WERI-Rb-1 (cell line): ENCODE measurements around the gene CYP1B1.
"Not testable (repeated sequence)": the region's sequence is repeated elsewhere in the genome, so short reads cannot be mapped to it uniquely, and the experiment has no call there.

Source experiments
- DNase-seq: peaks from one replicate; pipeline ENCODE4 v3.0.0-alpha.2; 2020
- H3K27ac ChIP-seq: fragments of 250-450 bp; sonication (Bioruptor Pico); 2 replicates; pipeline ENCODE4 v1.5.1; 2020; ENCODE audit warnings: mild to moderate bottlenecking, moderate library complexity
- H3K27me3 ChIP-seq: fragments of 250-450 bp; sonication (Bioruptor Pico); 2 replicates; pipeline ENCODE4 v1.5.1; 2021; ENCODE audit warnings: mild to moderate bottlenecking, low read depth, moderate library complexity; ENCODE audit not compliant: insufficient read depth, severe bottlenecking
- H3K36me3 ChIP-seq: fragments of 250-450 bp; sonication (Bioruptor Pico); 2 replicates; pipeline ENCODE4 v1.5.1; 2020; ENCODE audit warnings: mild to moderate bottlenecking, moderate library complexity
- H3K4me3 ChIP-seq: 2 replicates; pipeline ENCODE4 v1.5.1; 2011; ENCODE audit warnings: low read depth, mild to moderate bottlenecking, control low read depth, low read length
- H3K9me3 ChIP-seq: fragments of 250-450 bp; sonication (Bioruptor Pico); 2 replicates; pipeline ENCODE4 v1.5.1; 2021; ENCODE audit warnings: mild to moderate bottlenecking, moderate library complexity; ENCODE audit not compliant: severe bottlenecking
- TF ChIP-seq, protein P1 (sequence below): IDR thresholded peaks from 2 replicates; pipeline ENCODE4 v1.5.1; 2011; ENCODE audit warnings: low read depth, mild to moderate bottlenecking, control low read depth, inconsistent platforms, low read length

CYP1B1 gene

DNA sequence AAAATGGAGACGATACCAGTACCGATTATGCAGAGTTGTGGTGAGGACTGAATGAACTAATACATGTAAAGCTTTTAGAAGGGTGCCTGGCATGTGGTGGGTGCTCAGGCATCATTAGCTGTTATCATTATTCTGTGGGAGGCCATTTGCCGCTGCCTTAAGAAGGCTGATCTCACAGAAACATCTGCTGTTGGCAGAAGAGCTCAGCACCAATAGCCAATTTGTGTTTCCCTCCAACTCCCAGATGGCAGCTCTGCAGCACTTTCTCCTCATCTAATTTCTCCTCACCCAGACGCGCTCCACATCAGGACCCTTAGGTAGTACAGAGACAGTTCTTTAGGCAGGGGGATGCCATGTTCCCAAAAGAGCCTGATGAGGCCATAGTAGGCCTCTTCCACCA is 15.8 kb upstream of the CYP1B1 start:
- Histone ChIP-seq H3K27me3 (no peaks in the 10 kb centered on the region), H3K27ac (no peak overlapping the region), H3K4me3 (no peak overlapping the region), H3K9me3 (no peaks in the 10 kb centered on the region), H3K36me3 (no peaks in the 10 kb centered on the region)
- DNase-seq = peak; percentile 54
- TF ChIP-seq, protein P1, sequence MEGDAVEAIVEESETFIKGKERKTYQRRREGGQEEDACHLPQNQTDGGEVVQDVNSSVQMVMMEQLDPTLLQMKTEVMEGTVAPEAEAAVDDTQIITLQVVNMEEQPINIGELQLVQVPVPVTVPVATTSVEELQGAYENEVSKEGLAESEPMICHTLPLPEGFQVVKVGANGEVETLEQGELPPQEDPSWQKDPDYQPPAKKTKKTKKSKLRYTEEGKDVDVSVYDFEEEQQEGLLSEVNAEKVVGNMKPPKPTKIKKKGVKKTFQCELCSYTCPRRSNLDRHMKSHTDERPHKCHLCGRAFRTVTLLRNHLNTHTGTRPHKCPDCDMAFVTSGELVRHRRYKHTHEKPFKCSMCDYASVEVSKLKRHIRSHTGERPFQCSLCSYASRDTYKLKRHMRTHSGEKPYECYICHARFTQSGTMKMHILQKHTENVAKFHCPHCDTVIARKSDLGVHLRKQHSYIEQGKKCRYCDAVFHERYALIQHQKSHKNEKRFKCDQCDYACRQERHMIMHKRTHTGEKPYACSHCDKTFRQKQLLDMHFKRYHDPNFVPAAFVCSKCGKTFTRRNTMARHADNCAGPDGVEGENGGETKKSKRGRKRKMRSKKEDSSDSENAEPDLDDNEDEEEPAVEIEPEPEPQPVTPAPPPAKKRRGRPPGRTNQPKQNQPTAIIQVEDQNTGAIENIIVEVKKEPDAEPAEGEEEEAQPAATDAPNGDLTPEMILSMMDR = no peak

DNA sequence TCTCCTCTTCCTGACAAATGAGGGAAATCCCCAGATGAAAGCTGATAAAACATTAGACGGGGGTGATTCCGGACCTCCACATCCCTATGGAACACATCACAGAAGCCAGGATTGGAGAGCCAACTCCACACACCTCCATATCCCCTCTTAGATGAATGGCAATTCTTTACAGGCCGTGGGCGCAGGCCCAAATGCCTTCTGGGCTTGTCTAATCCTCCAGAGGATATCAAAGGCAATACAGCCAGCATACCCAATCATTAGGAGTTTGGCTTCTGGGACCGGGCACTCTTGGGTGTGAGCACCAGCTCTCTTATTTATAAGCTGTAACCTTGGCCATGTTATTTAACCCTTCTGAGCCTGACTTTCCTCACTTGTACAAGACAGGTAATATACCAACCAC is 15.0 kb upstream of the CYP1B1 start:
- Histone ChIP-seq H3K9me3 (no peaks in the 10 kb centered on the region), H3K4me3 (no peak overlapping the region), H3K27ac (no peak overlapping the region), H3K36me3 (no peaks in the 10 kb centered on the region), H3K27me3 (no peaks in the 10 kb centered on the region)
- TF ChIP-seq, protein P1 = no peak
- no peak for DNase-seq

DNA sequence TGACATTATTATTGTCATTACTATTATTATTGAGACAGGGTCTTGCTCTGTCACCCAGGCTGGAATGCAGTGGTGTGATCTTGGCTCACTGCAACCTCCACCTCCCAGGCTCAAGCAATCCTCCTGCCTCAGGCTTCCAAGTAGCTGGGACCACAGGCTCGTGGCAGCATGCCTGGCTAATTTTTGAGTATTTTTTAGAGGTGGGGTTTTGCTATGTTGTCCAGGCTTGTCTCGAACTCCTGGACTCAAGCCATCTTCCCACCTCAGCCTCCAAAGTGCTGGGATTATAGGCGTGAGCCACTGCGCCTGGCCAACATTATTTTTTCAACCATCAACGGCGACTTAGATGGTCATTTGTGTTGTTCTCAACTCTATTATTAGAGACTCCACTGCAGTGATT is 14.3 kb upstream of the CYP1B1 start:
- not testable (repeated sequence) for H3K4me3 ChIP-seq, H3K9me3 ChIP-seq, H3K27me3 ChIP-seq, DNase-seq, H3K27ac ChIP-seq, H3K36me3 ChIP-seq

DNA sequence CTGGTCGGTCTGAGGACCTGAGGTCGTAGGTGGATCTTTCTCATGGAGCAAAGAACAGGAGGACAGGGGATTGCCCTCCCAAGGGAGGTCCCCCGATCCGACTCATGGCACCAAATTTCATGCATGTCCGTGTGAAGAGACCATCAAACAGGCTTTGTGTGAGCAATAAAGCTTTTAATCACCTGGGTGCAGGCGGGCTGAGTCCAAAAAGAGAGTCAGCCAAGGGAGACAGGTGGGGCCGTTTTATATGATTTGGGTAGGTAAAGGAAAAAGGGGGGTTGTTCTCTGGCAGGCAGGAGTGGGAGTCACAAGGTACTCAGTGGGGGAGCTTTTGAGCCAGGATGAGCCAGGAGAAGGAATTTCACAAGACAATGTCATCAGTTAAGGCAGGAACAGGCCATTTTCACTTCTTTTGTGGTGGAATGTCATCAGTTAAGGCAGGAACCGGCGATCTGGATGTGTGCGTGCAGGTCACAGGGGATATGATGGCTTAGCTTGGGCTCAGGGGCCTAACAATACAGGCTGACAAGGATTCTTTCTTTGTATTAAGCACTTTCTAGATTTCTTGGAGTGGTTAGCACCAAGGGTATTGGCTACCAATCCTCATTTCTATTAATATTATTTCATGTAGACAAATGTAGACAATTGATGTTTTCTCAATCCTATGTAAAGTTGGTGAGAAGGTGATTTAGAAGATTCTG is 10.2 kb upstream of the CYP1B1 start:
- not testable (repeated sequence) for H3K36me3 ChIP-seq, H3K27me3 ChIP-seq, H3K4me3 ChIP-seq, DNase-seq, H3K9me3 ChIP-seq, H3K27ac ChIP-seq

DNA sequence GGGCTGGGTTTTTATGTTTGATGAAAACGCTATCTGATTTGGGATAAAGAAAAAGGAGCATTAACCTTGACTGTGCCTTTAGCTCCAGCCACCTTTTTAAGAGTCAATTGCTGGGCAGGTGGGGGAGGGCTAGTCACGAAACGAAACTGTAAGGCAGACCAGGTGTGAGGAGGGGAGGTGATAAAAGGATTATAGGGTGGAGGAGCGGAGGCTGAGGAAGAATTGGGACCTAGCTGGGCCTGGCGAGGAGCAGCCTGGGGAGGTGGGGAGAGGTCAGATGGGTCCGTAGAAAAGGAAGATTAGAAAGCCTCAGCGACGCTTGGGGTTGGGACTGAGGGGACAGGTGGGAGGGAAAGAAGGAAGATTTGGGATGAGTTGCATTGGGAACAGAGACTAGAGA is 8.6 kb upstream of the CYP1B1 start:
- not testable (repeated sequence) for H3K27me3 ChIP-seq, H3K36me3 ChIP-seq

DNA sequence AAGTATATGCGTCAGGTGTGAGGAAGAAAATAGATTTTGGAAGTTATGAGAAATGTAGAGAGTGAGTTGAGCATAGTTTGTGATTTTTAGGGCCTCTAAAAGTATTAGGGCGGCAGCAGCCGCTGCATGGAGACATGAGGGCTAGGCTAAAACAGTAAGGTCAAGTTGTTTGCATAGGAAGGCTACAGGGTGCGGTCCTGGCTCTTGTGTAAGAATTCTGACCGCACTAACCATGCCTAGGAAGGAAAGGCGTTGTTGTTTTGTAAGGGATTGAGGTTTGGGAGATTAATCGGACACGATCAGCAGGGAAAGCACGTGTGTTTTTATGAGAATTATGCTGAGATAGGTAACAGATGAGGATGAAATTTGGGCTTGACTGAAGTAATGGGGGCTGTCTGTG is 6.8 kb upstream of the CYP1B1 start:
- not testable (repeated sequence) for H3K4me3 ChIP-seq, H3K27ac ChIP-seq, H3K9me3 ChIP-seq, H3K36me3 ChIP-seq, H3K27me3 ChIP-seq, DNase-seq

More for the DNA sequence above, 8.6 kb upstream of the CYP1B1 start:
- not testable (repeated sequence) for H3K9me3 ChIP-seq, H3K27ac ChIP-seq, H3K4me3 ChIP-seq, DNase-seq

DNA sequence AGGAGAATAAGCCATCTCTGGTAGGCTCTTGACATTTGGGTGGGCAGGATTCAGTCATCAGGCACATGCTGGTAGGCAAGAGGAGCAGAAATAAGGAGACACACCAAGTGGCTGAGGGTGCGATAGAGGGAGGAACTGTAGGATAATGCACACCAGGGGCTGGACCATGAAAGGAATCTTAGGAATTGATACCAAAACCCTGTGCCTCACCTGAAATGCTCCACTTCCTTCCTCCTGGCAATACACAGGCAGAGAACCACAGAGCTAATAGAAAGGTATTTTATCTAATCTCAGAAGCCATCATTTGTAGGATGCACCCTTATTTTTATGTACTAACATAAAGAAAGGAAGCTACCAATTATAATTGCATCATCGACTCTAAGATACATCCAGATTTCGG is 4.4 kb upstream of the CYP1B1 start:
- H3K27ac ChIP-seq = no peak overlapping the region
- no peak for DNase-seq
- H3K9me3 ChIP-seq = peaks cover 2% of the 10 kb centered on the region
- no peaks in the 10 kb centered on the region for H3K36me3 ChIP-seq
- TF ChIP-seq, protein P1 = no peak
- no peak overlapping the region for H3K4me3 ChIP-seq
- H3K27me3 ChIP-seq = no peaks in the 10 kb centered on the region
